PFSK-1 (cell line): ENCODE measurements around the gene ADD2.

ENCODE experiments used
- FOXP2 ChIP-seq: optimal IDR thresholded peaks from 2 replicates; pipeline ENCODE3; 2011; ENCODE audit warnings: borderline replicate concordance, control low read depth, inconsistent platforms; ENCODE audit not compliant: insufficient read depth; ENCODE audit errors: extremely low read length, extremely low read depth
- POLR2AphosphoS5 ChIP-seq: IDR thresholded peaks from 2 replicates; pipeline ENCODE4 v1.6.1; 2012; ENCODE audit warnings: low read depth, mild to moderate bottlenecking, control low read depth, low read length, moderate library complexity
- REST ChIP-seq, 2 experiments: IDR thresholded peaks; 2 replicates each; pipeline versions ENCODE4 v1.6.1 to v1.8.0; 2011 to 2012; ENCODE audit warnings: low read depth in 2 of 2, low read length in 2 of 2, control low read depth in 1 of 2, inconsistent platforms in 1 of 2, mild to moderate bottlenecking in 1 of 2, moderate library complexity in 1 of 2; ENCODE audit not compliant: insufficient read depth in 1 of 2
- SIN3A ChIP-seq: IDR thresholded peaks from 2 replicates; pipeline ENCODE4 v1.6.1; 2012; ENCODE audit warnings: mild to moderate bottlenecking, low read length, moderate library complexity, borderline replicate concordance; ENCODE audit not compliant: insufficient read depth
- TAF1 ChIP-seq: IDR thresholded peaks from 2 replicates; pipeline ENCODE4 v1.6.1; 2012; ENCODE audit warnings: low read length, control low read depth, borderline replicate concordance; ENCODE audit not compliant: insufficient read depth

Gene ADD2

GRCh38 chr2:70750320-70750719 is 17.7 kb downstream of the ADD2 start:
- TF ChIP-seq SIN3A = no peak
- TF ChIP-seq FOXP2 = no peak
- TF ChIP-seq POLR2AphosphoS5 = no peak
- TF ChIP-seq REST (IDR thresholded peaks at IDR 0.05; ENCODE audit: insufficient read depth in 1 of 2, low read depth in 2 of 2, low read length in 2 of 2) = no peak
- TF ChIP-seq TAF1 = no peak

- TF ChIP-seq SIN3A = no peak
- no peak for TF ChIP-seq REST (IDR thresholded peaks at IDR 0.05; ENCODE audit: insufficient read depth in 1 of 2, low read depth in 2 of 2, low read length in 2 of 2)
- no peak for TF ChIP-seq TAF1
- no peak for TF ChIP-seq POLR2AphosphoS5
- no peak for TF ChIP-seq FOXP2
These were observed 19.8 kb downstream of the ADD2 start for GRCh38 chr2:70748002-70748784.

GRCh38 chr2:70747284-70747683 is 20.7 kb downstream of the ADD2 start:
- TF ChIP-seq POLR2AphosphoS5 (no peak), REST (IDR thresholded peaks at IDR 0.05; ENCODE audit: insufficient read depth in 1 of 2, low read depth in 2 of 2, low read length in 2 of 2) (no peak), FOXP2 (no peak), SIN3A (no peak), TAF1 (no peak)

- TF ChIP-seq SIN3A = no peak
- no peak for TF ChIP-seq REST (IDR thresholded peaks at IDR 0.05; ENCODE audit: insufficient read depth in 1 of 2, low read depth in 2 of 2, low read length in 2 of 2)
- TF ChIP-seq POLR2AphosphoS5 = no peak
- TF ChIP-seq FOXP2 = no peak
- no peak for TF ChIP-seq TAF1
These were observed 21.7 kb downstream of the ADD2 start for GRCh38 chr2:70746094-70746974.
